Endometrial microvascular endothelial cells (primary cell): ENCODE results near the gene TNFRSF1B. TPM values are rescaled to one million over a fixed set of nuclear protein-coding genes. Genes with fewer than 3 reads are reported as not detected.

ENCODE experiments used
- in situ Hi-C: cut with HindIII; loops from 2 replicates; pipeline ENCODE4 v1.10.0; 2017; ENCODE audit warnings: low sequenced_read_pairs, low pct_unique_long_range_greater_than_20kb; ENCODE audit errors: inconsistent ontology term
- total RNA-seq: library from RNA; depleted of rRNA; stranded (reverse); fragments of >200 nt; gene quantifications from one replicate; pipeline ENCODE4 v1.2.3, GENCODE V29; 2015; ENCODE audit errors: inconsistent ontology term

The TNFRSF1B gene
- total RNA-seq, 1 donor from 2014 or later, result 11.5 TPM

DNA sequence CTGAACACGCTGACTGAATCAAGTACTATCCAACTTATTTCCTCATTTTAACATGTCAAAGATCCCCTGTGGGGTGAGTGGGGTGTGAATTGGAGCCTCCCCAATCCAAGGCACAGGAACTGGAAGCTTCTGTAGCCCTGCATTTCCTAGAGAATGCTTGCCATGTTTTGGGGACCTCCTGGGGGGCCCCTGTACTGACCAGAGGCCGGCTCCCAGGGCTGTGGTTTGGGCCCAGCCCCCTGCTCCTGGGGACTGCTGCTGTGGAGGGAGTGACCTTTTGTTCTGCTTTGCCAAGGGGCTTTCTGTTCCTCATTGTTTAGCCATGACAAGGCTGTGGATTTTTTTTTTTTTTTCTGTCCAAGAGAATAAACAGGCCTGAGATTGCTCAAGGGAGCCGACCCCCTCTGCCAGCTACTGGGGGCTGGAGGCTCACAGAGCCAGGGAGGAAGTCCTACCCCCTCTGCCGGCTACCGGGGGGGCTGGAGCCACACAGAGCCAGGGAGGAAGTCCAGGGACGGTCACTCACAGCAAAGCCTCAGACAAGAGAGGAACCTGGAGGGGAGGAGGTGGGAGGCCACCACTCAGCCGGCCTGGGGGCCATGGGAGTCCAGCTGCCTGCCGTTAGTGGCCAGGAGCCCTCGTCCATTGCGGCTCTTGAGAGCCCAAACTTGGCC, 17.4 kb downstream of the TNFRSF1B start:
- in situ Hi-C loops, result no loop called here

DNA sequence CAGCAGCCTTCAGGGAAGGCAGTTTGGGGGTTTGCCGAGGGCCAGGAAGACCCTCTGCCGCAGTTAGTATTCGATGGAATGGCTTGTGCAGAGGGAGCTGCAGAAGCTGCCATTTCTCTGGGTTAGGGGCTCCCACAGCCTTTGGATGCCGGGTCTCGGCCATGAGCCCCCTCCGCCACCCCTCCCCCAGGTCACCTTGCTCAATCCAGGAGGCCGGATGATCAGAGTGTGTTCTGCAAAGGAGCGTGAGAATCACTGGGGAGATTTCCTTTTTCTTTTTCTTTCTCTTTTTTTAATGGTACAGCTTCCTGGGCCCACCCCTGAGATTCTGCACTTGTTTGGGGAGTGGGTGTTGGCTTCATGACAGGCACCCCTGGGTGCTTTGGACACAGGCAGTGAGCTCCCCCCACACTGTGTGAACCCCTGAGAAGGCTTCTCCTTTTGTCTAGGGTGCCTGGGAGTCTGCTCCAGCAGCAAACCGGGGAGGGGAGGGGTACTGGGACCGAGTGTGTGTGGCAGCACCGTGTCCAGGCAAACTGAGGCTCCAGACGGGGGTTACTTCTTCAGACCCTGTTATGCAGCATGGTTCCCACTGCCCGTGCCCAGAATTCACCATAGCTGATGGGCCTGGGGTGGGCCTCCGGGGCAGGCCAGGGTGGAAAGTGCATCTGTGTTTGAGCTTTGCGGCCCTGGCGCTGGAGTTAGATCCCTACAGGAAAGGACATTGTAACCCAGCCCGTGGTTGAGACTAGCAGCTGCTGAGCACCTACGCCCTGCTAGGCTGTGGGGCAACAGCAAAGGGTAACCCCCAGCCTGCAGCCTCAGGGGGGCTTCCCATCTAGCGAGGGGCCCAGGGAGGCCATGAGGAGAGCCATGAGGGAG, 18.5 kb downstream of the TNFRSF1B start:
- in situ Hi-C loops, result no loop called here

DNA sequence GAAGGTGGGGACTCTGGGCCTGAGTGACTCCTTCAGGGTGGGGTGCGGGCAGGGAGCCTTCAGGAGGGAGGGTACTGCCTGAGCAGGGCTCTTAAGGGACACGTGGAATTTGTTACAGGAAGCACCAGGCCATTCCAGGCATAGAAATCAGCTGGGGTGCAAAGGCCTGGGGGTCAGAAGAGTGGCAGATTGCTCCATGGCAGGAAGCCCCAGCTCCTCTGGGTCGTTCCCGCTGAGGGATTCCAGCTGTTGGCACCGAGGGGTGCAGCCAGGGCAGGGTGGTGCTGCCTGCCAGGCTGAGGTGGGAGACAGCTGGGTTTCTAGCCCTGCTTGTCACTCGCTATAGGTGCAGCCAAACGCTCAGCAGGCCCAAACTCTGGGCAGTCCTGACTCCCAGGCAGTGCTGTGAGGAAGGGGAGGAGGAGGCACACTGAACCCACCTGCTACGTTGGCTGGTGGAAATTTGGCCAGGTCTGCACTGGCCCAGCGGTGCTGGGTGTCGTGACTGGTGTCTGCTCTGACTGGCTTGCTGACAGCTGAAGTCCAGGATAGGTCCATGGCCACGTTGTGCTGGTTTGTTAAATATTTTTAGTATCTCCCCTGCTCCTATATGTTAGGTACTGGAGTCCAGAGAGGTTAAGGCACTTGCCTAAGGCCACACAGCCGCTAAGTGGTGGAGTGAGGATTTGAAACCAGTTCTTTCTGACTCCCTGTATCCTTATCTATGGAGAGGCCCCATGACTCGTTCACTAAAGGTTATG, 19.3 kb downstream of the TNFRSF1B start:
- in situ Hi-C loops, result no loop called here

DNA sequence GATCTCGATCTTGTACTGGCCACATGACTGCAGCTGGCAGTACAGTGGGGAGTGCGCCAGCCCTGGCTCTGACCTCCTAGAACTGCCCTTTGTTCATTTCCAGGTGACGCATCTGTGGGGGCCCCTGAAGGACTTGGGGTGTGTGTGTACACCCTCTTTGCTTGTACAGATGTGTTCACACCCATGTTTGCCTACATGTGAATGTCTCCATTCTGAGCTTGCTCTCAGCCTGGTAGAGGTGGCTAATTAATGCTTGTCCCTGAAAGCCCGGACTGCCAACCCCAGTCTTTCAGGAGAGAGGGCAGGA, 19.8 kb downstream of the TNFRSF1B start:
- in situ Hi-C loops, result no loop called here

DNA sequence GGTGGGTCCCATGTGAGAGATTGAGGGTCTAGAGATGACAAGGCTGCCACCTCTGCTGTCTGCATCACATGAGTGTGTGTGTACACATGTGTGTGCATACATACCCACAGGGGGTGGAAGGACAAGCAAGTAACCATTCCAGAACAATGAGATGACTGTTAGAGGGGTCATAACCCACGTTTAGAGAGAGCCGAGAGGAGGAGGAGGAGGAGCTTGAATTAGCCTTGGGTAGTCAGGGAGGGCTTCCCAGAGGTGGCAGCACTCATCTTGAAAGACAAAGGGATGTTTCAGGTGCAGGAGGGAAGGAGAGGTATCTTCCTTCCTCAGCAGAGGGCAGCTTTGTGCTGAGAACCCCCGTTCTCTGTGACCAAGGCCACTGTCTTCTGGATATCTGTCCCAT, 21.3 kb downstream of the TNFRSF1B start:
- in situ Hi-C loops, result no loop called here

DNA sequence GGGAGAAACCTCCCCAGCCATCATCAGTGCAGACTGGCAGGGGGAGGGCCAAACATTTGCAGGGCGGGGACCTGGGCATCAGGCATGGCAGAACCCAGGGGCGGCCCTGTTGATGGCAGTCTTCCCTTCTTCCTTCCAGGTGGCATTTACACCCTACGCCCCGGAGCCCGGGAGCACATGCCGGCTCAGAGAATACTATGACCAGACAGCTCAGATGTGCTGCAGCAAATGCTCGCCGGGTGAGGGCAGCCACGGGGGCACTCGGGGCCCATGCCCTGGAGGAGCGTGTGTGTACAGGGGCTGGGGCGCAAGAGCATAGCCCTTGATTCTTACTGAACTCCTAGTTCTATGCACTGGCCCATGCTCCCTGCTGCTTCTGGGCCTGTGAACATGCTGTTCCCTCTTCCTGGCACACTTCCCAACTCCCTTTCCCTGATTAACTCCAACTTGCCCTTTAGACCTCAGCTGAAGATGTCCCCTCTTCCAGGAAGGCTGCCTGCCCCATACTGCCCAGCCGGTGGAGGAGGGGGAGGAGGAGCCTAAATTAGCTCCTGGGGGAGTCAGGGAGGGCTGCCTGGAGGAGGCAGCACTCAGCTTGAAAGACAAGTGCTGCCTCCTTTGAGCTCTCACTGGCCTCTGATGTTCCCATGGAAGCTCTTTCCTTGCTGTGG, 22.0 kb downstream of the TNFRSF1B start:
- in situ Hi-C loops, result no loop called here

GRCh38 chr1:12189328-12189682, 22.5 kb downstream of the TNFRSF1B start:
- in situ Hi-C loops, result no loop called here

DNA sequence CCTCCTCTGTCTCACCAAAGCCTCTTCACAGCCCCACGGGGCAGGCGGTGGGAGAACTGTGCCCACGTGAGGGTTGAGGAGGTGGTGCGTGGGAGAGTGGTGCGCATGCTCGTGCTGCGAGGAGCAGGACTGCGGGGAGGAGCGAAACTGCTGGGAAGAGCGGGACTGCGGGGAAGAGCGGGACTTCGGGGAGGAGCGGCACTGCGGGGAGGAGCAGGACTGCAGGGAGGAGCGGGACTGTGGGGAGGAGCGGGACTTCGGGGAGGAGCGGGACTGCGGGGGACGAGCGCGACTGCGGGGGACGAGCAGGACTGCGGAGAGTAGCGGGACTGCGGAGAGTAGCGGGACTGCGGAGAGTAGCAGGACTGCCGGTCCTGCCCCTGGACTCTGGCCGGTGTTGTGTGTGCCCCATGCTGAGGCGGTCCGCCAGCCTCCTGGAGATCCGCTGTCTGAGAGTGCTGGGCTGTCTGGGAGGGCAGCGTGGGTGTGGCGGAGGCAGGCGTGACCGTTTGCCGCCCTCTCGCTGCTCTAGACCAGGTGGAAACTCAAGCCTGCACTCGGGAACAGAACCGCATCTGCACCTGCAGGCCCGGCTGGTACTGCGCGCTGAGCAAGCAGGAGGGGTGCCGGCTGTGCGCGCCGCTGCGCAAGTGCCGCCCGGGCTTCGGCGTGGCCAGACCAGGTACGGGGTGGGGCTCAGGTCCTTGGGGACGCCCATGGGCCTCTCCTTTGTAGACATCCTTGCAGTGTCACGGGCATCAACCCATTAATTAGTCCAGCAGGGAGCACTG, 24.6 kb downstream of the TNFRSF1B start:
- in situ Hi-C loops, result no loop called here

- in situ Hi-C loops, result no loop called here
These were observed 27.9 kb downstream of the TNFRSF1B start for GRCh38 chr1:12194666-12195216.

GRCh38 chr1:12195416-12195815, 28.6 kb downstream of the TNFRSF1B start:
- in situ Hi-C loops, result no loop called here

DNA sequence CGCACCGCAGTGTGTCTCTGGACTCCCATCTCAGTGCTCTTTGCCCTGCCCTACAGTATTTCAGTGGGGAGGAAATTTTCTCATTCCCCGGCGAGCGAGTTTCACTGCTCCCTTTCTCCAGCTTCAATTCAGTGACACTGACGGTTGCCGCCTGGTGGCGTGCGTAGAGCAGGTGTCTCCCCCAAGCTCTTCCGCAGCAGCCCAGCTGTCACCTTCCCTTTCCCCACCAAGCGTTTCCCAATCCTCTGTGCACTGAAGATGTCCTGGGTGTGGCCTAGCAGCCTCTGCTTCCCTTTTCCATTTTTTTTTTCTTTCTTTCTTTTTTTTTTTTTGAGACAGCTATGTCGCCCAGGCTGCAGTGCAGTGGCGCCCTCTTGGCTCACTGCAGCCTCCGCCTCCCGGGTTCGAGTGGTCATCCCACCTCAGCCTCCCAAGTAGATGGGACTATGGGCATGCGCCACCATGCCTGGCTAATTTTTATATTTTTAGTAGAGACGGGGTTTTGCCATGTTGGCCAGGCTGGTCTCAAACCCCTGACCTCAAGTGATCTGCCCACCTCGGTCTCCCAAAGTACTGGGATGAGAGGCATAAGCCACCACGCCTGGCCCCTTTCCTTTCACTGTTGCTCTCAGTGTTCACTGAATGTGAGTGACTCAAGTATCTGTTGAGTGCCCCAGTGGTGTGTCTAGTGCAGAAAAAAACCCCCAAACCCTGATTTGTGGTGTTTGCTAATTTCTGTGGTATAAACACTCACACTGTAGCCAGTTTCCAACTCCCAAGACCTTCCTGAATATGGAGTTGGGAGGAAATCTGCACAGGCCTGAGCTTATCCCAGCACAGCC, 30.1 kb downstream of the TNFRSF1B start:
- in situ Hi-C loops, result no loop called here

DNA sequence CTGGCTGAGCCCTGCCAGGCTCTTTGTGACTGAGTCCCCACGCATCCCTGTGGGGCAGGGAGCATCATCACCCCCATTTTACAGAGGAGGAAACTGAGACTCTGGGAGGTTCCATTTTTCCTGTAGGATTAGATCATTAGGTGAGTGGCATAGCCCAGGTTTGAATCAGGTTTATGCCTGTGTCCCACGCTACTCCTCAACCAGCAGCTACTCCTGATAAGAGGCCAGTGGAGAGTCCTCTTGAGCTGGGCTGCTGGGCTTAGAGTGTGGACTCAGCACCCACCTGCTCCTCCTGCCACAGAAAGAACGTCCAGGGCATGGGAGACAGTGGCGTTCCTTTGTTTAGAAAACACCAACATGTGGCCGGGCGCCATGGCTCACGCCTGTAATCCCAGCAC, 30.7 kb downstream of the TNFRSF1B start:
- in situ Hi-C loops, result no loop called here

DNA sequence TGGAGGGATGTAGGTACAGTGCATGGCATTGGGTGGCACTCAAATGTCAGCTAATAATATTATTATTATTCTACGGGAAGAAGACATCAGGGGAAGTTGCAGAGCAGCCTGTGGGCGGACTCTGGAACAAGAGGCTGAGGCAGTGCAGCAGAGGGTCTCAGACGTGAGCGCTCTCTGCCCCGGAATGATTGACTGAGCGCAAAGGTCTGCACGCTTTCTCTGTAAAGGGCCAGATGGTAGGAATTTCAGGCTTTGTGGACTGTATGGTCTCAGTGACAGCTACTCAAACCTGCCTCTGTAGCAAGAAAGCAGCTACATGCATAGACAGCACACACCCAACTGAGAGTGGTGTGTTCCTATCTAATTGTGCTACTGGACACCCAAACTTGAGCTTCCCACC, 33.4 kb downstream of the TNFRSF1B start:
- in situ Hi-C loops, result no loop called here

GRCh38 chr1:12201352-12202189, 34.8 kb downstream of the TNFRSF1B start:
- in situ Hi-C loops, result no loop called here

DNA sequence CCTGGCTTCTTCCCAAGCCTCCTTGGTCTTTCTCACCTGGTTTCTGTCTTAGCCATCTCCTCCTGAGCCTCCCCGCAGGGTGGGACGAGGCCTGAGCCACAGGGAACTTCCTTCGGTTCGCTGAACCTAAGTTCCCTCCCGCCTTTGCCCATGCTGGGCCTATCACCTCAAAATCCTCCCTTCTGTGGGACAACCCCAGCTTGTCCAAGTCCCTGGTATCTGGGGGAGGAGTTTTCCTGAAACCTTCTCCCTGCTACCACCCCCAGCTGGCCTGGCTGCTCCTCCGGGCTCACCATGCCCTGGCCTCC, 35.4 kb downstream of the TNFRSF1B start:
- in situ Hi-C loops, result no loop called here

DNA sequence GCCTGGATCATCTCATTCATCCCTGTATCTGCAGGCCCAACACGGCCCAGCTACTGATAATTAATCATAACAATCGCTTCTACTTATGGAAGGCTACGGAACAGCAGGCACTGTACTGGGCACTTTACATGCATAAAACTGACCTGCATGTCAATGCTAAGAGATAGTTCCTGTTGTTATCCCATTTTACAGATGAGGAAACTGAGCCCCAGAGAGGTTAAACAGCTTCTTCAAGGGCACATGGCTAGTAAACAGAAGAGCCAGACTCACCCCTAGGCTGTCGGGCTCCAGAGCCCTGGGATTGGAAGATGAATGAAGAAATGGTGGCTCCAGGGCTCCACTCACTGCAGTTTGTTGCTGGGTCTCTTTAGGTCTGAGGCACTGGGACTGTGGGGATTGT, 35.8 kb downstream of the TNFRSF1B start:
- in situ Hi-C loops, result no loop called here
